HEK293 (cell line): Measurements from ENCODE around the gene RAD9B.

Source experiments
- ATF2 ChIP-seq: fragments of 450-650 bp; formaldehyde crosslinking; IDR thresholded peaks from 2 replicates; pipeline ENCODE4 v1.5.1; 2016; ENCODE audit warnings: missing biosample characterization, missing genetic modification characterization, low read depth
- GLI4 ChIP-seq: fragments of 450-650 bp; formaldehyde crosslinking; IDR thresholded peaks from 2 replicates; pipeline ENCODE4 v1.5.1; 2016; ENCODE audit warnings: missing biosample characterization, missing genetic modification characterization
- INSM2 ChIP-seq: fragments of 450-650 bp; formaldehyde crosslinking; IDR thresholded peaks from 2 replicates; pipeline ENCODE4 v1.5.1; 2016; ENCODE audit warnings: missing biosample characterization, missing genetic modification characterization
- KLF17 ChIP-seq: fragments of 450-650 bp; formaldehyde crosslinking; IDR thresholded peaks from 2 replicates; pipeline ENCODE4 v1.5.1; 2016; ENCODE audit warnings: missing biosample characterization, missing genetic modification characterization
- MEIS1 ChIP-seq: sonication (generic); formaldehyde crosslinking; IDR thresholded peaks from 2 replicates; pipeline ENCODE4 v1.8.1; 2022; ENCODE audit warnings: missing genetic modification reagents, mild to moderate bottlenecking, borderline replicate concordance
- MZF1 ChIP-seq: fragments of 450-650 bp; formaldehyde crosslinking; IDR thresholded peaks from 2 replicates; pipeline ENCODE4 v1.5.1; 2017; ENCODE audit warnings: missing biosample characterization, missing genetic modification characterization, borderline replicate concordance
- OVOL3 ChIP-seq: fragments of 450-650 bp; formaldehyde crosslinking; IDR thresholded peaks from 2 replicates; pipeline ENCODE4 v1.5.1; 2016; ENCODE audit warnings: missing biosample characterization, missing genetic modification characterization
- SCRT1 ChIP-seq: fragments of 450-650 bp; formaldehyde crosslinking; IDR thresholded peaks from 2 replicates; pipeline ENCODE4 v1.5.1; 2016; ENCODE audit warnings: missing biosample characterization, missing genetic modification characterization, borderline replicate concordance
- SP2 ChIP-seq: fragments of 450-650 bp; formaldehyde crosslinking; IDR thresholded peaks from 2 replicates; pipeline ENCODE4 v1.5.1; 2016; ENCODE audit warnings: missing biosample characterization, missing genetic modification characterization
- SP3 ChIP-seq: fragments of 450-650 bp; formaldehyde crosslinking; IDR thresholded peaks from 2 replicates; pipeline ENCODE4 v1.5.1; 2016; ENCODE audit warnings: missing biosample characterization, missing genetic modification characterization
- ZBTB20 ChIP-seq: fragments of 450-650 bp; formaldehyde crosslinking; IDR thresholded peaks from 2 replicates; pipeline ENCODE4 v1.5.1; 2016; ENCODE audit warnings: missing biosample characterization, missing genetic modification characterization
- ZBTB26 ChIP-seq: fragments of 450-650 bp; formaldehyde crosslinking; optimal IDR thresholded peaks from 2 replicates; pipeline ENCODE3; 2016; ENCODE audit warnings: missing biosample characterization, mild to moderate bottlenecking, missing genetic modification characterization
- ZFP69B ChIP-seq: fragments of 450-650 bp; formaldehyde crosslinking; IDR thresholded peaks from 2 replicates; pipeline ENCODE4 v1.5.1; 2016; ENCODE audit warnings: missing biosample characterization, missing genetic modification characterization
- ZNF146 ChIP-seq: fragments of 450-650 bp; formaldehyde crosslinking; IDR thresholded peaks from 2 replicates; pipeline ENCODE4 v1.5.1; 2016; ENCODE audit warnings: missing biosample characterization, missing genetic modification characterization
- ZNF155 ChIP-seq: fragments of 450-650 bp; formaldehyde crosslinking; IDR thresholded peaks from 2 replicates; pipeline ENCODE4 v1.5.1; 2016; ENCODE audit warnings: missing biosample characterization, missing genetic modification characterization
- ZNF169 ChIP-seq: fragments of 450-650 bp; formaldehyde crosslinking; IDR thresholded peaks from 2 replicates; pipeline ENCODE4 v1.5.1; 2016; ENCODE audit warnings: missing biosample characterization, missing genetic modification characterization
- ZNF184 ChIP-seq: fragments of 450-650 bp; IDR thresholded peaks from 2 replicates; pipeline ENCODE4 v1.5.1; 2018; ENCODE audit warnings: missing biosample characterization, mild to moderate bottlenecking, missing genetic modification characterization
- ZNF19 ChIP-seq: fragments of 450-650 bp; formaldehyde crosslinking; IDR thresholded peaks from 2 replicates; pipeline ENCODE4; 2016; ENCODE audit warnings: missing biosample characterization, missing genetic modification characterization, low read depth
- ZNF211 ChIP-seq: fragments of 450-650 bp; formaldehyde crosslinking; IDR thresholded peaks from 2 replicates; pipeline ENCODE4 v1.5.1; 2016; ENCODE audit warnings: low read depth, missing biosample characterization, missing genetic modification characterization
- ZNF292 ChIP-seq: fragments of 450-650 bp; formaldehyde crosslinking; IDR thresholded peaks from 2 replicates; pipeline ENCODE4 v1.5.1; 2016; ENCODE audit warnings: low read depth, missing biosample characterization, missing genetic modification characterization, borderline replicate concordance
- ZNF302 ChIP-seq: fragments of 450-650 bp; formaldehyde crosslinking; IDR thresholded peaks from 2 replicates; pipeline ENCODE4 v1.5.1; 2016; ENCODE audit warnings: missing biosample characterization, missing genetic modification characterization, low read depth
- ZNF394 ChIP-seq: fragments of 450-650 bp; formaldehyde crosslinking; IDR thresholded peaks from 2 replicates; pipeline ENCODE4 v1.5.1; 2016; ENCODE audit warnings: missing biosample characterization, missing genetic modification characterization, mild to moderate bottlenecking, moderate library complexity, borderline replicate concordance
- ZNF398 ChIP-seq: fragments of 450-650 bp; formaldehyde crosslinking; IDR thresholded peaks from 2 replicates; pipeline ENCODE4 v1.5.1; 2017; ENCODE audit warnings: missing biosample characterization, missing genetic modification characterization
- ZNF544 ChIP-seq: fragments of 450-650 bp; formaldehyde crosslinking; IDR thresholded peaks from 2 replicates; pipeline ENCODE4 v1.5.0; 2017; ENCODE audit warnings: missing biosample characterization, missing genetic modification characterization
- ZNF548 ChIP-seq: fragments of 450-650 bp; formaldehyde crosslinking; IDR thresholded peaks from 2 replicates; pipeline ENCODE4 v1.5.1; 2016; ENCODE audit warnings: missing biosample characterization, missing genetic modification characterization
- ZNF560 ChIP-seq: fragments of 450-650 bp; formaldehyde crosslinking; IDR thresholded peaks from 2 replicates; pipeline ENCODE4 v1.5.1; 2017; ENCODE audit warnings: missing biosample characterization, missing genetic modification characterization, borderline replicate concordance
- ZNF580 ChIP-seq: fragments of 450-650 bp; formaldehyde crosslinking; IDR thresholded peaks from 2 replicates; pipeline ENCODE4 v1.5.1; 2016; ENCODE audit warnings: missing biosample characterization, missing genetic modification characterization
- ZNF585B ChIP-seq: fragments of 450-650 bp; formaldehyde crosslinking; IDR thresholded peaks from 2 replicates; pipeline ENCODE4 v1.5.1; 2016; ENCODE audit warnings: missing biosample characterization, missing genetic modification characterization
- ZNF664 ChIP-seq: fragments of 450-650 bp; formaldehyde crosslinking; IDR thresholded peaks from 2 replicates; pipeline ENCODE4 v1.5.1; 2016; ENCODE audit warnings: missing biosample characterization, missing genetic modification characterization
- ZNF768 ChIP-seq: fragments of 450-650 bp; formaldehyde crosslinking; IDR thresholded peaks from 2 replicates; pipeline ENCODE4 v1.5.1; 2018; ENCODE audit warnings: missing biosample characterization, mild to moderate bottlenecking, missing genetic modification characterization
- ZNF791 ChIP-seq: fragments of 450-650 bp; formaldehyde crosslinking; IDR thresholded peaks from 2 replicates; pipeline ENCODE4 v1.5.1; 2016; ENCODE audit warnings: missing biosample characterization, missing genetic modification characterization
- ZNF830 ChIP-seq: fragments of 450-650 bp; IDR thresholded peaks from 2 replicates; pipeline ENCODE4 v1.5.0; 2018; ENCODE audit warnings: missing biosample characterization, missing genetic modification characterization, low read depth, mild to moderate bottlenecking, moderate library complexity
- ZNF843 ChIP-seq: fragments of 450-650 bp; formaldehyde crosslinking; IDR thresholded peaks from 2 replicates; pipeline ENCODE4 v1.5.1; 2016; ENCODE audit warnings: missing biosample characterization, missing genetic modification characterization

Gene RAD9B

GRCh38 chr12:110537605-110538409 is 35.7 kb downstream of the RAD9B start (continued):
- no peak for TF ChIP-seq ZNF398 (tag by site-specific recombination)
- TF ChIP-seq KLF17 (tag by site-specific recombination): no peak
- TF ChIP-seq ZNF544 (tag by site-specific recombination): no peak
- TF ChIP-seq ZNF302: no peak
- TF ChIP-seq MEIS1 (CRISPR knock-in tag): no peak
- peak; percentile 25; the same call in 1 of the 2 replicates for TF ChIP-seq ATF2
- no peak for TF ChIP-seq ZNF292
- TF ChIP-seq ZNF843 (tag by site-specific recombination): peak; percentile 44; the same call in 1 of the 2 replicates
- TF ChIP-seq ZNF184: no peak; the same call in 1 of the 2 replicates
- no peak for TF ChIP-seq GLI4 (tag by site-specific recombination)
- TF ChIP-seq ZNF580 (tag by site-specific recombination): 0 out of 2 replicates have a peak, but pooled peaks have one; percentile 9
- TF ChIP-seq ZNF211 (tag by site-specific recombination): no peak
- no peak for TF ChIP-seq ZNF585B (tag by site-specific recombination)
- peak; percentile 24; the same call in 1 of the 2 replicates for TF ChIP-seq ZNF394
- no peak for TF ChIP-seq ZNF19 (tag by site-specific recombination)
- TF ChIP-seq ZNF830: no peak
- no peak for TF ChIP-seq ZNF548
- no peak for TF ChIP-seq ZNF560
- TF ChIP-seq ZBTB26 (tag by site-specific recombination): no peak
- no peak for TF ChIP-seq OVOL3 (tag by site-specific recombination)
- TF ChIP-seq ZFP69B (tag by site-specific recombination): peak; percentile 32; the same call in 1 of the 2 replicates
- peak; percentile 33; the same call in 1 of the 2 replicates for TF ChIP-seq ZBTB20 (tag by site-specific recombination)
- no peak for TF ChIP-seq ZNF155 (tag by site-specific recombination)
- no peak for TF ChIP-seq MZF1 (tag by site-specific recombination)
- no peak for TF ChIP-seq SP2 (tag by site-specific recombination)
- TF ChIP-seq ZNF791 (tag by site-specific recombination): no peak
- TF ChIP-seq SCRT1 (tag by site-specific recombination): peak; percentile 88
- TF ChIP-seq ZNF146 (tag by site-specific recombination): no peak
- TF ChIP-seq SP3: no peak
- no peak for TF ChIP-seq ZNF768 (tag by site-specific recombination)
- no peak for TF ChIP-seq INSM2 (tag by site-specific recombination)
- no peak for TF ChIP-seq ZNF169
- TF ChIP-seq ZNF664 (tag by site-specific recombination): no peak
